NCI-H187 (cell line): ENCODE data around the gene ARX.

ENCODE experiments used
- DNase-seq, 2 experiments: peaks; one replicate each; lab custom pipeline; 2025; lab: John Stamatoyannopoulos, UW

The ARX gene

DNA sequence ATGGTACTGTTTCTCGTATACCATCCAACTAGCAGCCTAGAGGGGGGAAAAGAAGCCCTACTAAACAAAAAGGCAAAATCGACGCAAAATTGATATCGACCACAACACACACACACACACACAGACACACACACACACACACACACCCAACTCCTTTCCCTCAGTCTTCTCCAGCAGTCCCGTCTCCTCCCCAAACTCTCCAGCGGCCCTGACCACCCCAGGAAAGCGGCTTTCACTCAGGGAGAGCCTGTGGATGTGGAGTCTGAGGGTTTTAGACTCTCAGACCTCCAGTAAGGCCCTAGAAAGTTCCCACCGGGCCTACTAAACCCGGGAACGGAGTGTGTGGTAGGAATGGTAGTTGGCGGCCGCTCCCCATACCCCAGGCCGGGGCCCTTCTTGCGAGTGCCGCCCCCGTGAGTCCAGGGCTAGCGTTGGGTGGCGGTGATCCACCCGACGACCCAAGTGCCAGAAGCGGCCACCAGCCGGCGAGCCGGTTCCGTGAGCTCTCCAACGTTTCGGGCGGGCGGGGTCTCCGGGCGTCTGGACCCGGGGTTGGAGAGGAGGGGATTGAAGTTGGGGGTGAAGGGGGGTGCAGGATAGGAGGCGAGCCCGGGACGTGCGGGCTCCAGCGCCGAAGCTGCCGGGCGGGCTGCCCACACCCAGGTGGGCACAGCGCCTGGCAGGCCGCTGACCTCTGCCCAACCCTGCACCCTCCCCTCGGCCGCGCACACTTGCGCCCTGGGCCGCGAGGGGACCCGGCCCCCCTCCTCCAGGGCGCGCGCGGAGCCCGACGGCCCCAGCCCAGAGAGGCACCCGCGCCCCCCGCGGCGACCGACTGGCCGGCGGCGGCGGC is 13.7 kb downstream of the ARX start:
- DNase-seq, result no peak

DNA sequence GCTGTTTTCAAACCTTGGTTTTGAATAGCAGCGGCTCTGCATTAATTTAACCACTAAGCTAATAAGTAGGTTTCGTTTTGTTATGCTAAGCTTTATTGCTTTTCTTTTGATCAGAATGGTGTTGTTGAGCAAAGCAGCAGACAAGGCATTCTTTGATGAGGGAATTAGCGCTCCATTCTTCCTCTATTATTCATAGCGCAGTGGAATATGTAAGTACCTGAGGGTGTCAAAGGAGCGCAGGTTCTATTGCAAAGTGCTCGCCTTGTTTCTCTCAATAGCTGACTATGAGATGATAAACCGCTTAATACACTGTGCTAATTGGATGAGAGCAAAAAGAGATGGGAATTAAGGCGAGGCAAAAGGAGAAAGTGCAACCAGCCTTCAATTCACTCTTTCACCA is 16.3 kb downstream of the ARX start:
- no peak for DNase-seq

- no peak for DNase-seq
These were observed 19.6 kb downstream of the ARX start for GRCh38 chrX:24996096-24996709.

- no peak for DNase-seq
These were observed 21.9 kb downstream of the ARX start for GRCh38 chrX:24993879-24994278.

GRCh38 chrX:24990535-24990934 is 25.2 kb downstream of the ARX start:
- DNase-seq, result no peak

- no peak for DNase-seq
These were observed 27.5 kb downstream of the ARX start for GRCh38 chrX:24988314-24988713.

DNA sequence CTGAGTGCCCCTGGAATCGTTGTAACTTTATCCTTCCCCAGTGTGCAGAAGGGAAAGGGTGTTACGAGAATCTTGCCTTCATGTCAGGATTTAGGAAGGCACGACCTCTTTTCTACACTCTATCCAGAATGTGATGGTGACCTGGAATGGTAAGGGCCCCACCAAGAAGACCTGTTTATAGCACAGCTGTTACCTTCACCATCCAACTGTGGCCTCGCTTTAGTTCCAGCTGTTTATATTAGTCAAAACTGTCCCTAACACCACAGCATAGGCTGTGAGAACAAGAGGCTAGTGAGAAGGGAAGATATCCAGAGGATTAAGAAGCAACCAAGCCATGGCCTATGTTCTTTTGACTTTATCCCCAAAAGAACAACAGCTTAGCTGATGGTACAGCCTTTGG is 28.0 kb downstream of the ARX start:
- no peak for DNase-seq

- DNase-seq, result no peak
These were observed 30.6 kb downstream of the ARX start for GRCh38 chrX:24985120-24985519.

DNA sequence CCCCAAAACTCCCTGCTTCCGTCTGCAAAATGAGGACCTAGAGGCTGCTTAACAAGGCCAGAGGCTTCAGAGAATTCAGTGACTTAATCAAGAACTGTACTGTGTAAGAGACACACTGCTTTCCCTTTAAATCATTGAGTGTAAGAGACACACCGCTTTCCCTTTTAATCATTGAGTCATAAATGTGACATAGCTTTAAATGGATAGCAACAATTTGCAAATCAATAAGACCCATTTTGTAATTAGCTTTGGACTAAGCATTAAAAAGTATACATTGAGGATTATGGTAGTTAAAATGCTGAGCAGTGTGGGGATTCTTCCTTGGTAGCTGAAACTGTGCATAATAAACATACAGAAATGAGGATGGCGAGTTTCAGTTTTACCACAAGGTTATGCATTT is 31.8 kb downstream of the ARX start:
- no peak for DNase-seq

GRCh38 chrX:24982306-24982965 is 33.3 kb downstream of the ARX start:
- no peak for DNase-seq

GRCh38 chrX:24981030-24981429 is 34.7 kb downstream of the ARX start:
- no peak for DNase-seq

DNA sequence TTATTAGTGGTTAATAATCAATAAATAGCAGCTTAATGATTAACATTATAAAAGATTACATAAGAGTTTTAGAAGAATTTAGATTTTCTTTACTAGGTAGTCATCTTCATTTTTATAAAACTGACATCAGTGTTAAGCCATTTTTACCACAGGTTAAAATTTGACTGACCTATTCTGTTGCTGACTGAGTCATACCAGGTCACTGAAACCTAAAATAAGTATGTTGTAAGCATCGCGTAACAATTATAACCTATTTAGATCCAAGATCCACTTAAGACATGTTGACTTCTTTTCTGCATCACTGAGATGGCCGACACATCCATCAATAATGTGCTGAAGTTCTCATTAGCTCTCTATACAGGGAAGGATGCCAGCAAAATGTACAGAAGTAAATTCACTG is 36.7 kb downstream of the ARX start:
- no peak for DNase-seq

DNA sequence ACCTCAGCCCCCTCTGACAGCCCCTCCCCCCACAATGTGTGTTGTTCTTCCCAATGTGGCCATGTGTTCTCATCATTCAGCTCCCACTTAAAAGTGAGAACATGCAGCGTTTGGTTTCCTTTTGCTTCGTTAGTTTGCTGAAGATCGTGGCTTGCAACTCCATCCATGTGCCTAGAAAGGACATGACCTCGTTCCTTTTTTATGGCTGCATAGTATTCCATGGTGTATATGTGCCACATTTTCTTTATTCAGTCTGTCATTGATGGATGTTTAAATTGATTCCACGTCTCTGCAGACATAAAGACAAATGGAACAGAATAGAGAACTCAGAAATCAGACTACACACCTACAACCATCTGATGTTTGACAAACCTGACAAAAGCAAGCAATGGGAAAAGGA is 46.0 kb downstream of the ARX start:
- no peak for DNase-seq

- DNase-seq, result no peak
These were observed 50.4 kb downstream of the ARX start for GRCh38 chrX:24965372-24965771.

DNA sequence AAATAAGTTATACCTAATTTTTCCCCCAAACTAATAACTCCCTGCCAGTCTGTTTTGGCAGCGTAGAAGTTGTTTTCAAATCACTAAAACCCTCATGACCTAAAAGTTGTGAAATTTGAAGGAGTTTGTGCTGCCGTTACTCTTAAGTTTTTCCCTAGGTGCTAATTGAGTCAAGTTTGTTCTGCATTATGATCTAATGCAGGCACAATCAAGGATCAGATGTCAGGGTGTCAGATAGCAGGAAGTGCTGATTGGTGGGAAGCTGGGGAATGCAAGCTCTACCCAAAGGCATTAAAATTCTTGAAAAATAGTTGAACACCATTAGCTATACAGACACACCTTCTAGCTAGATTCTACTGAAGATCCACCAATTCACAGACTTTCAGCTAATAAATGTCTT is 51.9 kb downstream of the ARX start:
- no peak for DNase-seq

GRCh38 chrX:24961809-24962208 is 54.0 kb downstream of the ARX start:
- no peak for DNase-seq

DNA sequence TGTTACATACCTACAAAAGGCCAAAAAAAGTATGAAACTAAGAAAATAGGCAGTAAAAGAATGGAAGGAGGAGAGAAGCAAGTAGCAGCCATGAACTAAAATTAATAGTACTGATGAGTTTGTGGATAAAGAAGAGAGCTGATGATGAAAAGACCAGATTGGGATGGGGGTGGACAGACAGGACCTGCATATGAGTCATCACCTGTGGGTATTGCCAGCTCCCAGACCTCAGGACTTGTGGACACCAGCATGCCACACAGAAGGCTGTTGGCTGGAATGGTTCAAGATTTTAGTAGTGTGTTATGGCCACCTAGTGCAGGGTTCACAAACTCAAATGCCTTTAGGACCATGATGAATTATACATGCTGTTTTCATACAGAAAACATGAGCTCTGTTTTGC is 58.9 kb downstream of the ARX start:
- no peak for DNase-seq

DNA sequence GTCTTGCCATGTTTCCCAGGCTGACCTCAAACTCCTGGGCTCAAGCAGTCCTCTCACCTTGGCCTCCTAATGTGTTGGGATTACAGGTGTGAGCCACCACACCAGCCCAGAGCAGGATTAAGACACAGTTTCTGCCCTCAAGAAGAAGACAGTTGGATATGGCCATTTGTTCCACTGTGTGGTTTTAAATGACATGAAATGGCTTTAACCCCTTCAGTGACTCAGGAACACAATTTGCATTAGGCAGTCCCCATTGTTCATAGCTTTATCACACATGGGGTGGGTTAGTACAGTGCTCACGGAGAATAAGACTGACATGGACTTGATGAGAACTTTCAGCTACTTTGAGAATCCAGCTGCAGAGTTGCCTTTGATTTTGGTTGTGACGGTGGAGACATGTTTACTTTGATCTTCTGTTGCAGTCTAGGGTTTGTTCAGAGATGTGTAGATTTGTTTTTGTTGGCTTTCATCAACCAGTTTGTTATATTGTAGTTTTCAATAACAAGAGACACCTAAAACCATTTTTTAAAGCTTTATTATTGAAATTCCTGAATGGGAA is 60.3 kb downstream of the ARX start:
- no peak for DNase-seq

- no peak for DNase-seq
These were observed 61.0 kb downstream of the ARX start for GRCh38 chrX:24954732-24955131.
